GM08714 (cell line): ENCODE data around the gene ANKMY2.
"Not testable (repeated sequence)": the region's sequence is repeated elsewhere in the genome, so short reads cannot be mapped to it uniquely, and the experiment has no call there.

Source experiments
- H3K4me3 ChIP-seq: fragments of 200-500 bp; sonication (Bioruptor generic); 2 replicates; pipeline ENCODE4 v1.5.1; 2014; ENCODE audit warnings: mild to moderate bottlenecking, low read length, inconsistent platforms
- ZNF274 ChIP-seq: IDR thresholded peaks from 2 replicates; pipeline ENCODE4 v1.6.1; 2012; ENCODE audit warnings: mild to moderate bottlenecking, low read depth, low read length

The ANKMY2 gene

DNA sequence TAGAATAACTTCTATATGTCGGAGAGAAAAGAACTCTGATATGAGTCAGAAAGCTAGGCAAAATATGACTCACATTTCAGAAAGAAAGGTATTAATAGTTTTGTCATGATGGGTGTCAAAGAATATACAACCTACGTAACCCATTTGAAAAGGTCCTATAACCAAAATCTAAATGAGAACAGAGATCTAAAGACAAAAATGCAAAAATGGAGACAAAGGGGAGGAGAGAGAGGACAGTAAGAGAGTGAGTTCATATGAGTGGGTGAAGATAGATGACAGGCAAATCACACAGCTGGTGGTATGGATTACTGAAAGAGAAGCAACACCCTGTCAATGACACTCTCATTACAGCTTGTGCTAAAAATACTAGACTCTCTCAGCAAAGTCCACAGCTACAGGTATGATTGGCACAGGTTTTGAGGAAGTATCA lies 25.6 kb downstream of the ANKMY2 start:
- no peak overlapping the region for H3K4me3 ChIP-seq
- no peak for TF ChIP-seq ZNF274

- H3K4me3 ChIP-seq = no peak overlapping the region
- TF ChIP-seq ZNF274 = no peak
These were observed 29.0 kb downstream of the ANKMY2 start for GRCh38 chr7:16616542-16616941.

GRCh38 chr7:16616122-16616521 lies 29.4 kb downstream of the ANKMY2 start:
- no peak for TF ChIP-seq ZNF274
- H3K4me3 ChIP-seq = no peak overlapping the region

DNA sequence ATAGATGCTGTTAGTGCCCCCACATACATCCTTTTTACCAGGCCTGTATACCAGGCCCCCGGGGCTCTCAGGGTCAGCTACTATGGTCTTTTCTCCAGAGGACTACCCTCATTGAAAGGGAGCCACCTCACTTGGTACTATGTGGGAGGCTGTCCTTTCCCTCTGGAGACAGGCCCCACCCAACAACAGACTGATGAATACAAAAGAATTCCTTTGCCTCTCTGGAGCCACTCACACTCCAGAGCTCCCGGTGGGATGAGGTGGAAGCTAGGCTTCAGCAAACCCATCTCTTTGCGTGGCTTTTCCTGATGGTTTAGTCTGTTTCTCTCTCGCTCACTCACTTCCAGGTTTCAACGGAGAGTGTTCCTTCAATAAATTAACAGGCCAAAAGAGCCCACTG lies 30.3 kb downstream of the ANKMY2 start:
- no peak for TF ChIP-seq ZNF274

DNA sequence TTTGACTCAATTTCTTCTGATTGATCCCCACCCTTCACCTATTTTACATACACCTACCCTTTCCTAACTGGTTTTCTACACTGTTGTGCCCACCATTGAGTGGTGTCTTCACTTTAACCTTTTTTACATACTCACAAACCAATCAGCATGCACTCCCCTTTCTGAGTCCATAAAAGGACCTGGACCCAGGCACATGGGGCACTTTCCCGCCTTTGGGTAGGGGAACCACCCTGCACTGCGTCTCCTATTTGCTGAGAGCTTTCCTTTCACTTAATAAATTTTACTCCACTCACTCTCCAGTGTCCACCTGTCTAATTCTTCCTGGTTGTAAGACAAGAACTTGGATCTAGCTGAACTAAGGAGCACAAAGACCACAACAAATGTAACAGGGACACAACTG lies 33.8 kb downstream of the ANKMY2 start:
- TF ChIP-seq ZNF274 = no peak
- no peak overlapping the region for H3K4me3 ChIP-seq

More for the DNA sequence above, 30.3 kb downstream of the ANKMY2 start:
- no peak overlapping the region for H3K4me3 ChIP-seq

- H3K4me3 ChIP-seq = no peak overlapping the region
- no peak for TF ChIP-seq ZNF274
These were observed 35.6 kb downstream of the ANKMY2 start for GRCh38 chr7:16609842-16610450.

- no peak overlapping the region for H3K4me3 ChIP-seq
- TF ChIP-seq ZNF274 = no peak
These were observed 38.9 kb downstream of the ANKMY2 start for GRCh38 chr7:16606704-16607103.

- no peak for TF ChIP-seq ZNF274
- H3K4me3 ChIP-seq = no peak overlapping the region
These were observed 41.5 kb downstream of the ANKMY2 start for GRCh38 chr7:16604054-16604453.

- TF ChIP-seq ZNF274 = no peak
- no peak overlapping the region for H3K4me3 ChIP-seq
These were observed 41.9 kb downstream of the ANKMY2 start for GRCh38 chr7:16603633-16604032.

- H3K4me3 ChIP-seq = no peak overlapping the region
- TF ChIP-seq ZNF274 = no peak
These were observed 45.7 kb downstream of the ANKMY2 start for GRCh38 chr7:16599860-16600259.

- TF ChIP-seq ZNF274 = no peak
- no peak overlapping the region for H3K4me3 ChIP-seq
These were observed 47.5 kb downstream of the ANKMY2 start for GRCh38 chr7:16598015-16598414.

GRCh38 chr7:16595596-16595995 lies 50.0 kb downstream of the ANKMY2 start:
- not testable (repeated sequence) for H3K4me3 ChIP-seq

GRCh38 chr7:16594676-16595075 lies 50.9 kb downstream of the ANKMY2 start:
- no peak for TF ChIP-seq ZNF274
- no peak overlapping the region for H3K4me3 ChIP-seq

DNA sequence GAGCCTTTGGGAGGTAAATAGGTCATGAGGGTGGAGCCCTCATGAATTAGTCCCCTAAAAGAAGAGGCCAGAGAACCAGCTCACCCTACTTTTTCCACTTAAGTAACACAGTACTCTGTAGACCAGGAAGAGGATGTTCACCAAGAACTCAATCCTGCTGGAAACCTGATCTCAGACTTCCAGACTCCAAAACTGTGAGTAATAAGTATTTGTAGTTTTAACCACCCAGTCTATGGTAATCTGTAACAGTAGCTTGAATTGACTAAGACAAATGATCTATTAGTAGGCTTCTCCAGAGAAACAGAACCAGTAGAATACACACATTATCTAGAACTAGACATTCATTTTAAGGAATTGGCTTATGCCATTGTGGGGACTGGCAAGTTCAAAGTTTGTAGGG lies 51.5 kb downstream of the ANKMY2 start:
- no peak for TF ChIP-seq ZNF274
- no peak overlapping the region for H3K4me3 ChIP-seq

- TF ChIP-seq ZNF274 = no peak
- no peak overlapping the region for H3K4me3 ChIP-seq
These were observed 53.2 kb downstream of the ANKMY2 start for GRCh38 chr7:16592395-16592794.

DNA sequence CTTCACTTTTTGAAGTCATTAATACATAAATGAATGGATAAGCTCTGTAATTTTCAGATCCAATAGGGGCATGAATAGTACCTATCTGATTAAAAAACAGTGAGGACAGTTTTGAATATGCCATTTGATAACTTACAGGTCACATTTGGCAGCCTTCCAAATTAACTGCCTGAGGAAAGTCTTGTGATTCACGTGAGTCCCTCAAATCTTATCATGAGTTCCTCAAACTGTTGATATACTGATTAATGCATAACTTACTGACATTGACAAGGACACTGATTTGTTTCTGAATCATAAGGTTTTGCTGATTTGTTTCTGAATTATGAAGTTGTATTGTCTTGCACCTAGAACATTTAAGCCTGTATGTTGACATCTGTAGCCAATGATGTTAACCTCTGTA lies 55.1 kb downstream of the ANKMY2 start:
- no peak overlapping the region for H3K4me3 ChIP-seq
- no peak for TF ChIP-seq ZNF274
